Measurements from ENCODE around the gene SYNPR.

The SYNPR gene

GRCh38 chr3:63386568-63386967 lies 108.5 kb downstream of the SYNPR start:
- DNase-seq: no peak

- DNase-seq: no peak
Observed at GRCh38 chr3:63387568-63387967, 109.5 kb downstream of the SYNPR start.

- no peak for DNase-seq
Observed at GRCh38 chr3:63390710-63391230, 112.7 kb downstream of the SYNPR start.

- no peak for DNase-seq
Observed at GRCh38 chr3:63395960-63396359, 117.9 kb downstream of the SYNPR start.

- no peak for DNase-seq
Observed at GRCh38 chr3:63400246-63400860, 122.2 kb downstream of the SYNPR start.

- DNase-seq: no peak
Observed at GRCh38 chr3:63405882-63406281, 127.8 kb downstream of the SYNPR start.

- no peak for DNase-seq
Observed at GRCh38 chr3:63413523-63413922, 135.4 kb downstream of the SYNPR start.

- DNase-seq: no peak
Observed at GRCh38 chr3:63414607-63415006, 136.5 kb downstream of the SYNPR start.

- DNase-seq: no peak
Observed at GRCh38 chr3:63429905-63430304, 151.8 kb downstream of the SYNPR start.

- DNase-seq: no peak
Observed at GRCh38 chr3:63430875-63431274, 152.8 kb downstream of the SYNPR start.

- DNase-seq: no peak
Observed at GRCh38 chr3:63437858-63438257, 159.8 kb downstream of the SYNPR start.

- DNase-seq: no peak
Observed at GRCh38 chr3:63438826-63439371, 160.8 kb downstream of the SYNPR start.

- no peak for DNase-seq
Observed at GRCh38 chr3:63441262-63441661, 163.2 kb downstream of the SYNPR start.

- no peak for DNase-seq
Observed at GRCh38 chr3:63442918-63443317, 164.8 kb downstream of the SYNPR start.

- DNase-seq: no peak
Observed at GRCh38 chr3:63450023-63450422, 171.9 kb downstream of the SYNPR start.

GRCh38 chr3:63450634-63451363 lies 172.7 kb downstream of the SYNPR start:
- no peak for DNase-seq

- DNase-seq: no peak
Observed at GRCh38 chr3:63456901-63457300, 178.8 kb downstream of the SYNPR start.

GRCh38 chr3:63458405-63458804 lies 180.3 kb downstream of the SYNPR start:
- DNase-seq: no peak

- DNase-seq: no peak
Observed at GRCh38 chr3:63462732-63463131, 184.6 kb downstream of the SYNPR start.

- DNase-seq: no peak
Observed at GRCh38 chr3:63467392-63467791, 189.3 kb downstream of the SYNPR start.

- no peak for DNase-seq
Observed at GRCh38 chr3:63470745-63471144, 192.6 kb downstream of the SYNPR start.

GRCh38 chr3:63471781-63472180 lies 193.7 kb downstream of the SYNPR start:
- no peak for DNase-seq

GRCh38 chr3:63473641-63474166 lies 195.6 kb downstream of the SYNPR start:
- DNase-seq: no peak
